Measurements from ENCODE around the gene MRPS33. TPM values are rescaled to one million over a fixed set of nuclear protein-coding genes. Genes with fewer than 3 reads are reported as not detected.

The MRPS33 gene
- total RNA-seq, 1 experiment from 2014 or later = 67.7 TPM

GRCh38 chr7:140982508-140982907 lies 32.2 kb downstream of the MRPS33 start:
- peaks cover 9% of the 10 kb centered on the region for H3K9me3 Mint-ChIP-seq (ENCODE audit: unreplicated experiment)
- BruUV-seq (replicated peaks) = no TSS peak

GRCh38 chr7:140981951-140982350 lies 32.8 kb downstream of the MRPS33 start:
- peaks cover 8% of the 10 kb centered on the region for H3K9me3 ChIP-seq
- H3K4me3 Mint-ChIP-seq (ENCODE audit: unreplicated experiment) = no peak overlapping the region
- H3K4me1 ChIP-seq = no peaks in the 10 kb centered on the region
- peaks cover 4% of the 10 kb centered on the region for H3K4me1 Mint-ChIP-seq (ENCODE audit: low read depth, unreplicated experiment)
- no peaks in the 10 kb centered on the region for H3K27me3 Mint-ChIP-seq (ENCODE audit: insufficient read depth, unreplicated experiment)
- BruUV-seq (replicated peaks) = no TSS peak
- H3K27me3 ChIP-seq (replicated peaks; ENCODE audit: control insufficient read depth, insufficient read depth, low read length) = no peaks in the 10 kb centered on the region
- H3K36me3 Mint-ChIP-seq (ENCODE audit: insufficient read depth, unreplicated experiment) = no peaks in the 10 kb centered on the region
- DNase-seq = no peak
- H3K36me3 ChIP-seq (ENCODE audit: control insufficient read depth, insufficient read depth, low read length) = no peaks in the 10 kb centered on the region
- intact Hi-C loops (cut with micrococcal nuclease; ENCODE audit: unreplicated experiment) = no loop called here
- TF ChIP-seq, protein P1, sequence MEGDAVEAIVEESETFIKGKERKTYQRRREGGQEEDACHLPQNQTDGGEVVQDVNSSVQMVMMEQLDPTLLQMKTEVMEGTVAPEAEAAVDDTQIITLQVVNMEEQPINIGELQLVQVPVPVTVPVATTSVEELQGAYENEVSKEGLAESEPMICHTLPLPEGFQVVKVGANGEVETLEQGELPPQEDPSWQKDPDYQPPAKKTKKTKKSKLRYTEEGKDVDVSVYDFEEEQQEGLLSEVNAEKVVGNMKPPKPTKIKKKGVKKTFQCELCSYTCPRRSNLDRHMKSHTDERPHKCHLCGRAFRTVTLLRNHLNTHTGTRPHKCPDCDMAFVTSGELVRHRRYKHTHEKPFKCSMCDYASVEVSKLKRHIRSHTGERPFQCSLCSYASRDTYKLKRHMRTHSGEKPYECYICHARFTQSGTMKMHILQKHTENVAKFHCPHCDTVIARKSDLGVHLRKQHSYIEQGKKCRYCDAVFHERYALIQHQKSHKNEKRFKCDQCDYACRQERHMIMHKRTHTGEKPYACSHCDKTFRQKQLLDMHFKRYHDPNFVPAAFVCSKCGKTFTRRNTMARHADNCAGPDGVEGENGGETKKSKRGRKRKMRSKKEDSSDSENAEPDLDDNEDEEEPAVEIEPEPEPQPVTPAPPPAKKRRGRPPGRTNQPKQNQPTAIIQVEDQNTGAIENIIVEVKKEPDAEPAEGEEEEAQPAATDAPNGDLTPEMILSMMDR (IDR thresholded peaks at IDR 0.05; ENCODE audit: insufficient read depth in 1 of 2, low read depth in 1 of 2, low read length in 1 of 2, severe bottlenecking in 1 of 2, unreplicated experiment in 1 of 2) = no peak
- ChIA-PET POLR2A (interaction anchor here (0.7 kb wide), 1 partner anchor 21 kb away, joined by 5 read pairs; no protein-coding TSS in a partner anchor), CTCF (no interaction called here)
- H3K4me3 ChIP-seq (ENCODE audit: low read depth, low read length) = no peak overlapping the region
- H3K9me3 Mint-ChIP-seq (ENCODE audit: unreplicated experiment) = peaks cover 9% of the 10 kb centered on the region
- no peak overlapping the region for H3K27ac Mint-ChIP-seq (ENCODE audit: unreplicated experiment)

More at GRCh38 chr7:140982508-140982907, 32.2 kb downstream of the MRPS33 start:
- intact Hi-C loops (cut with micrococcal nuclease; ENCODE audit: unreplicated experiment) = no loop called here
- Histone ChIP-seq H3K27me3 (replicated peaks; ENCODE audit: control insufficient read depth, insufficient read depth, low read length) (no peaks in the 10 kb centered on the region), H3K9me3 (peaks cover 8% of the 10 kb centered on the region), H3K36me3 (ENCODE audit: control insufficient read depth, insufficient read depth, low read length) (no peaks in the 10 kb centered on the region), H3K4me1 (no peaks in the 10 kb centered on the region), H3K4me3 (ENCODE audit: low read depth, low read length) (no peak overlapping the region)
- Mint-ChIP-seq H3K27ac (ENCODE audit: unreplicated experiment) (no peak overlapping the region), H3K27me3 (ENCODE audit: insufficient read depth, unreplicated experiment) (no peaks in the 10 kb centered on the region), H3K4me1 (ENCODE audit: low read depth, unreplicated experiment) (no peaks in the 10 kb centered on the region), H3K36me3 (ENCODE audit: insufficient read depth, unreplicated experiment) (no peaks in the 10 kb centered on the region), H3K4me3 (ENCODE audit: unreplicated experiment) (no peak overlapping the region)
- POLR2A ChIA-PET = interaction anchor here (0.7 kb wide), 1 partner anchor 21 kb away, joined by 5 read pairs; no protein-coding TSS in a partner anchor
- CTCF ChIA-PET = interaction anchor here (0.6 to 2.1 kb wide), 2 partner anchors 130 to 171 kb away, joined by 4 to 14 read pairs; no protein-coding TSS in a partner anchor
- TF ChIP-seq, protein P1 (IDR thresholded peaks at IDR 0.05; ENCODE audit: insufficient read depth in 1 of 2, low read depth in 1 of 2, low read length in 1 of 2, severe bottlenecking in 1 of 2, unreplicated experiment in 1 of 2) = no peak
- DNase-seq = no peak

DNA sequence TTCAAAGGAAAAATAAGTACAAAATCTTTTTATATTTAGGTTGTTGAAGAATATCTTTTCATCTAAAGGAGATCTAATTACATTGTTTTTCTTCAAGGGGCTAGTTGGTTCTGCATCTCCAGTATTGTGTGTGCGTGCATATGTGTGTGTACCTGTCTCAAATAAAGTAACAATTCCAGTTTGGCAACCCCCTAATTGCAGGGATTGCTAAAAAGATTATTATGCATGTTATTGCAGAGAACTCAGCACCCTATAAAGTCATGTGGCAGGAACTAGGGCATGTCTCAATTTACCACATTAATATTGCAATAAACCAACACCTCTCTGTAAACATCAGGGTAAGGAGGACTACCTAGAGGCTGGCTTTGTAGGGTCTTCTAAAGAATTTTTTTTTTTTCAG lies 37.0 kb downstream of the MRPS33 start:
- intact Hi-C loops (cut with micrococcal nuclease; ENCODE audit: unreplicated experiment) = loop anchor here (2.0 to 5.0 kb wide), 2 partner anchors 23 to 55 kb away; partner anchors contain the start of gene BRAF
- Histone ChIP-seq H3K36me3 (ENCODE audit: control insufficient read depth, insufficient read depth, low read length) (no peaks in the 10 kb centered on the region), H3K9me3 (no peaks in the 10 kb centered on the region), H3K4me3 (ENCODE audit: low read depth, low read length) (no peak overlapping the region), H3K4me1 (peaks cover 21% of the 10 kb centered on the region), H3K27me3 (replicated peaks; ENCODE audit: control insufficient read depth, insufficient read depth, low read length) (no peaks in the 10 kb centered on the region)
- Mint-ChIP-seq H3K27ac (ENCODE audit: unreplicated experiment) (no peak overlapping the region), H3K4me1 (ENCODE audit: low read depth, unreplicated experiment) (peaks cover 26% of the 10 kb centered on the region), H3K27me3 (ENCODE audit: insufficient read depth, unreplicated experiment) (no peaks in the 10 kb centered on the region), H3K4me3 (ENCODE audit: unreplicated experiment) (no peak overlapping the region), H3K36me3 (ENCODE audit: insufficient read depth, unreplicated experiment) (peaks cover 10% of the 10 kb centered on the region), H3K9me3 (ENCODE audit: unreplicated experiment) (no peaks in the 10 kb centered on the region)
- DNase-seq = no peak
- TF ChIP-seq, protein P1 (IDR thresholded peaks at IDR 0.05; ENCODE audit: insufficient read depth in 1 of 2, low read depth in 1 of 2, low read length in 1 of 2, severe bottlenecking in 1 of 2, unreplicated experiment in 1 of 2) = no peak
- BruUV-seq (replicated peaks) = no TSS peak
- POLR2A ChIA-PET = no interaction called here
- CTCF ChIA-PET = no interaction called here
